Gastroesophageal sphincter (tissue), 2 donors: ENCODE measurements around the gene XRCC5.

Experiments
- POLR2A ChIP-seq, 2 donors: fragments of 450-650 bp; IDR thresholded peaks; one replicate each; pipeline ENCODE4 v1.6.1; 2017; ENCODE audit warnings: antibody characterized with exemption in 2 of 2, mild to moderate bottlenecking in 2 of 2, moderate library complexity in 1 of 2
- POLR2AphosphoS5 ChIP-seq: sonication (generic); formaldehyde crosslinking; IDR thresholded peaks from one replicate; pipeline ENCODE4 v1.6.1; 2017; ENCODE audit warnings: antibody characterized with exemption

DNA sequence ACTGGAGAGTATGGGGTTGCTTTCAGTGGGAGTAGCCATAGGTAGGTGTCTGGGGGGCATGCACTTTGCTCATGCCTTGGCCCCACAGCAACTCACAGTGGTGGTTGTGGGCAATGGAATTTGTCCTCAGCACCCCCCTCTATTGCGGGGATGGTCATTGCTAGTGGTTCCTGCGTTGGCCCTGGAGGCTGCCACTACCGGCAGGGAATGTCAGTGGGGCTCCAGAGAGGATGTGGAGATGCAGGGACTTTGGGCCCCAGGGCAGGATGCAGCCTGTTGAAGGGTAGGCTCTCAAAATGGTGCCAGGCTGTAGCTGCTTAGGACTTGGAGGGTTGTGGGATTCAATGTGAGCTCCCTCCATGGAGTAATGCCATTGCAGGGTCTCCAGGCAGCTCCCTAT is 125.0 kb downstream of the XRCC5 start:
- TF ChIP-seq POLR2A (IDR thresholded peaks at IDR 0.05) (no peak), POLR2AphosphoS5 (no peak)
